Inferior parietal cortex (tissue), 1 donor: Measurements from ENCODE around the gene CLASP1.
A peak's percentile ranks its signal among the peaks of the same experiment; 100 is the strongest.
"Not testable (repeated sequence)": the region's sequence is repeated elsewhere in the genome, so short reads cannot be mapped to it uniquely, and the experiment has no call there.

Experiments used
- DNase-seq: peaks from one replicate; pipeline ENCODE4 v3.0.0-alpha.2; 2016; ENCODE audit errors: extremely low spot score

Gene CLASP1

DNA sequence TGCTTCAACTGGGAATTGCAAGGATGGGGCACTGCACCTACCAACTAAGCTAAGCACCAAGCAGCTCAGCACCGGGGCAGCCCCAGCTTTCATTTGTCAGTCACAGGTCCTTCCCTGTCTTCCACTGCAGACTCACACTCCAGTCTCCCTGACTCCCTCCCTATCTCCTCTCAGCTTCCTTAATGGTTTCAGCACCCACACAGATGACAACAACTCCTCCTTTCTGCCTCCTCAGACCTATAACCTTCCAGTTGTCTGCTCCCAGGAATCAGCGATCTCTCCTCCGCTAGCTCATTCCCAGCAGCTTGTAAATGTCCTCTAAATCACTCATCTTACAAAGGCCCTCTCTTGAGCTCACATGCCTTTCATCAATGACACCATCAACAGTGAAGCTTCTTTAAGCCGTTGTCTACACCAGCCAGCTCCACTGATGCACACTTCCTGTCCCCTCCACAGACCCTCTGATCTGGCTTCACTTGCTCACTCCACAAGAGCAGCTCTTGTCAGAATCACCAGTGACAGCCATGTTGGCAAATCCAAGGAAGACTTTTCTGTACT lies 32.1 kb downstream of the CLASP1 start:
- no peak for DNase-seq

DNA sequence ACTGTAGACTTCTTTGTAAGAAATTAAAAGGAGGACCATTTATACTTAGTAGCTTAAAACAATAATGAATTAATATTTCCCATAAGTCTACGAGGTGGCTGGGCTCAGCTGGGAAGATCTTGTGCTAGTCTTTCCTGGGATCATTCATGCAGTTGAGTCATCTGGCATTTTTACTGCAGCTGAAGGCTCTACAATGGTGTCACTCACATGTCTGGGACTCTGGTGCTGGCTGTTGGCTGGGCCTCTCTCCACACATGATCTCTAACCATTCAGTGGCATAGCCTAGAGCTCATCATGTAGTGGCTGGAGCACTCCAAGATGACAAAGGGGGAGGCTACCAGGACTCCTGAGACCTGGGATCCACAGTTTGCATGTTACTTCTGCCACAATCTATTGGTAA lies 35.5 kb downstream of the CLASP1 start:
- DNase-seq = no peak

DNA sequence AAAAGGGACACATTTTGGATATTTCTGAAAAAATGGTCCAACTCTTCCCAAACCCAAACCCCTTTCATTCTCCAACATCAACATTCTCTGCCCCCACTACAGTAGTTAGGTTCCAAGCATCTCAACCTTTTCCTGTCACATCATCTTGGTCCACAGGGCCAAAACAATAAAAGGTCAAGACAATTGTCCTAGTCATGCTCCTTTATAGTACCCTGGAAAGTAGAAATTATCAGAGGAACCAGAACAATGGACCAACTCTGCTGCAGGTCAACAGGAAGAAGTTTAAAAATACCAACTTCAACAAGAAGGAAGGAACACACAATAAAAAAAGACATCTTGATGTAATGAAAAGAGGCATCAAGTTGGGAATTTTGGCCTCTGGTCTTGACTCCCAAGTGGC lies 36.1 kb downstream of the CLASP1 start:
- DNase-seq = no peak

DNA sequence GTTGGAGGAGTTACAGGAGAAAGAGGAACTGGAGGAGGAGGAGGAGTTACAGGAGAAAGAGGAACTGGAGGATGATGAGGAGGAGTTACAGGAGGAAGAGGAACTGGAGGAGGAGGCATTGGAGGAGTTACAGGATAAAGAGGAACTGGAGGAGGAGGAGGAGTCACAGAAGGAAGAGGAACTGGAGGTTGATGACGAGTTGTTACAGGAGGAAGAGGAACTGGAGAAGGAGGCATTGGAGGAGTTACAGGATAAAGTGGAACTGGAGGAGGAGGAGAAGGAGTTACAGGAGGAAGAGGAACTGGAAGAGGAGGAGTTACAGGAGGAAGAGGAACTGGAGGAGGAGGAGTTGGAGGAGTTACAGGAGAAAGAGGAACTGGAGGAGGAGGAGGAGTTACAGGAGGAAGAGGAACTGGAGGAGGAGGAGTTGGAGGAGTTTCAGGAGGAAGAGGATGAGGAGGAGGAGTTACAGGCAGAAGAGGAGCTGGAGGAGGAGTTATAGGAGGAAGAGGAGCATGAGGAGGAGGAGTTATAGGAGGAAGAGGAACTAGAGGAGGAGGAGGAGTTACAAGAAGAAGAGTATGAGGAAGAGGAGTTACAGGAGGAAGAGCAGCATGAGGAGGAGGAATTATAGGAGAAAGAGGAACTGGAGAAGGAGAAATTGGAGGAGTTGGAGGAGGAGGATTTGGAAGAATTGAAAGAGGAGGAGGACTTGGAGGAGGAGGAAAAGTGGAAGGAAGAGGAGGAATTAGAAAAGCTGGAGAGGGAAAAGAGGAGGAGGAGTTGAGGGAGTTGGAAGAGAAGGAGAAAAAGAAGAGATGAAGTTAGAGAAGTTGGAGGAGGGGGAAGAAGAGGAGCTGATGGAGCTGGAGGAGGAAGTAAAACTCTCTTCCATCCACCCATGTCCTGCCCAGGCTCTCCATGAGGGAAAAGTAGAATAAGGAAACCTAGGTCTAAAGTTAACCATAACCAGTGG lies 37.2 kb downstream of the CLASP1 start:
- DNase-seq = no peak

DNA sequence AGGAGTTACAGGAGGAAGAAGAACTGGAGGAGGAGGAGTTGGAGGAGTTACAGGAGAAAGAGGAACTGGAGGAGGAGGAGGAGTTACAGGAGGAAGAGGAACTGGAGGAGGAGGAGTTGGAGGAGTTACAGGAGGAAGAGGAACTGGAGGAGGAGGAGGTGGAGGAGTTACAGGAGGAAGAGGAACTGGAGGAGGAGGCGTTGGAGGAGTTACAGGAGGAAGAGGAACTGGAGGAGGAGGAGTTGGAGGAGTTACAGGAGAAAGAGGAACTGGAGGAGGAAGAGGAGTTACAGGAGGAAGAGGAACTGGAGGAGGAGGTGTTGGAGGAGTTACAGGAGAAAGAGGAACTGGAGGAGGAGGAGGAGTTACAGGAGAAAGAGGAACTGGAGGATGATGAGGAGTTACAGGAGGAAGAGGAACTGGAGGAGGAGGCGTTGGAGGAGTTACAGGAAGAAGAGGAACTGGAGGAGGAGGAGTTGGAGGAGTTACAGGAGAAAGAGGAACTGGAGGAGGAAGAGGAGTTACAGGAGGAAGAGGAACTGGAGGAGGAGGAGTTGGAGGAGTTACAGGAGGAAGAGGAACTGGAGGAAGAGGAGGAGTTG lies 38.1 kb downstream of the CLASP1 start:
- DNase-seq = not testable (repeated sequence)

DNA sequence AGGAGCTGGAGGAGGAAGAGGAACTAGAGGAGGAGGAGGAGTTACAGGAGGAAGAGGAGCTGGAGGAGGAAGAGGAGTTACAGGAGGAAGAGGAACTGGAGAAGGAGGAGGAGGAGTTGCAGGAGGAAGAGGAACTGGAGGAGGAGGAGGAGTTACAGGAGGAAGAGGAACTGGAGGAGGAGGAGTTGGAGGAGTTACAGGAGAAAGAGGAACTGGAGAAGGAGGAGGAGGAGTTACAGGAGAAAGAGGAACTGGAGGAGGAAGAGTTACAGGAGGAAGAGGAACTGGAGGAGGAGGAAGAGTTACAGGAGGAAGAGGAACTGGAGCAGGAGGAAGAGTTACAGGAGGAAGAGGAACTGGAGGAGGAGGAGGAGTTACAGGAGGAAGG lies 38.8 kb downstream of the CLASP1 start:
- DNase-seq = not testable (repeated sequence)

DNA sequence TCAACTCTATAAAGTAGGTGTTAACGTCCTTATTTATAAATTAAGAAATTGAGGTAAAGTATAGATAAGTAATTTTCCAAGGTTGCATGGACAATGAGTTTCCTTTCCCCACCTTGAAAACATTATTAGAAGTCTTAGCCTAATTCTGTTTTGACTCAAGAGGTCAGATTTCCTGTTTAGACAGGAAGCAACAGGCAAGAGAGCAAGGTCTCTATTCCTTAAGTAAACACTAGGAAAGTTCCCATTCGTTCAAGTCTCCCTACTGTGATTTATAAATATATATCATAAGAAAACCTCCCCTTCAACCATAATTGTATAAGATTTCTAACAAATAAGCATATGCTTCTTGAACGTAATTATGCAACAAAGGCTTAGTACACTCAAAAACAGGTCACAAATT lies 40.3 kb downstream of the CLASP1 start:
- DNase-seq = no peak

DNA sequence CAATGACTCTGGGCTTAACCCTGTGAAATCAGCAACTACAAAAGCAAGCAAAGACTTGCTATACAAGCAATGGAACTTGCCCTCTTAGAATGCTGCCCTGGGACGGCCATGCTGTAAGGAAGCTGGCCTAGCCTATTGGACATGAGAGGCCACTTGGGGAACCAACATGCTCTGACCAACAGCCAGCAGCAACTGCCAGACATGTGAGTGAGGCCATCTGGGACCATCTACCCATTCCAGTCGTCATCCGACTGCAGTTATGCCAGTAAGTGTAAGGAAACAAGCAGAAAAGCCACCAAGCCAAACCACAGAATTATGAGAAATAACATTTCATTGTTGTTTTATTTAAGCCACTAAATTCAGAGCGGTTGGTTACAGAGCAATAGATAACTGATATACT lies 40.9 kb downstream of the CLASP1 start:
- no peak for DNase-seq

DNA sequence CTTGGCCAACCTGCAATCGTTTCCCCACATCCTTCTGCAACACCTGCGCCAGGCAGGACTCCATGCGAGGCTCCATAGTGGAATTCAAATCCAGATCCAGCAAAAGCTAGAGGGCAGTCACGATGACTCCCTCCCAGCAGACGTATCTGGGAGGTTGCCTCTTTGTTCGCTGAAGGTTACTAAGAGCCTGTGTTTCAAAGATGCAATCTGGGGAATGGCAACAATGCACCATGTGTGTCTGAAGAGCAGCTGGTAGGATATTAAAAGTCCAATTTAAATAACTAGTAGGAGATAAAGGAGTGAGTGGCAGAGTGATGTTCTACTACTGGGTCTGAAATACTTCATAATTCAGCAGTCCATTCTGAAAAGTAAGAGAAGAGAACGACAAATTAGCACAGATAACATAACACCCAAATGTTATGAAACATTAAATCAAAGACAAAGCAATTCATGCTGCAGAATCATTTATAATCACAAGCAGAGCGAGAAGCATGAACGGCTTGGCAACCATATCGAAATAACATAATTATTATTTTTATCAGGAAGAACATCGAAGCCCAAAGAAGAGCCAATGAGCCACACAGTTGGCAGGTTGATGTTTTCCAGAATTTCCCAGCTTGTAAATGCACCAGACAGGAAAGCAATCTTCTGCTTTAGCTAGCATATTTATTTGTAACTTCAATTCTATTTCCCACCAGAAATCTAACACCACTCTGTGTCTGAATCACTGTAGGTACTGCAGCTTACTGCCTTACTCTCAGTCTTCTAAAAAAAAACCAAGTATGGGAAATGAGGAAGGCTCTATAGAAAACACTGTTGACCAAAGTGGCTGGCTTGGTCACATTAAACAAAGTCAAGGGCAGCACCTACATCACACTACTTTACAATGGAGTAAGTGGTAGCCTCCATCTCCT lies 43.2 kb downstream of the CLASP1 start:
- DNase-seq = peak; percentile 30

DNA sequence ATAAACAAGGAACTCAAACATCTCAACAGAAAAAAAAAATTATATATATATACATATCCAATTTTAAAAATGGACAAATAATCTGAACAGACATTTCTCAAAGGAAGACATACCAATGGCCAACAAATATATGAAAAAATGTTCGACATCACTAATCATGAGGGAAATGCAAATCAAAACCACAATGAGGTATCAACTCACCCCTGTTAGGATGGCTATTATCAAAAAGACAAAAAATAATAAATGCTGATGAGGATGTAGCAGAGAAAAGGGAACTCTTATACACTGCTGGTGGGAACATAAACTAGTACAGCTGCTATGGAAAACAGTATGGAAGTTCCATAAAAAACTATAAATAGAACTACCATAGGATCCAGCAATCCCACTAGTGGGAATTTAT lies 46.1 kb downstream of the CLASP1 start:
- DNase-seq = no peak

DNA sequence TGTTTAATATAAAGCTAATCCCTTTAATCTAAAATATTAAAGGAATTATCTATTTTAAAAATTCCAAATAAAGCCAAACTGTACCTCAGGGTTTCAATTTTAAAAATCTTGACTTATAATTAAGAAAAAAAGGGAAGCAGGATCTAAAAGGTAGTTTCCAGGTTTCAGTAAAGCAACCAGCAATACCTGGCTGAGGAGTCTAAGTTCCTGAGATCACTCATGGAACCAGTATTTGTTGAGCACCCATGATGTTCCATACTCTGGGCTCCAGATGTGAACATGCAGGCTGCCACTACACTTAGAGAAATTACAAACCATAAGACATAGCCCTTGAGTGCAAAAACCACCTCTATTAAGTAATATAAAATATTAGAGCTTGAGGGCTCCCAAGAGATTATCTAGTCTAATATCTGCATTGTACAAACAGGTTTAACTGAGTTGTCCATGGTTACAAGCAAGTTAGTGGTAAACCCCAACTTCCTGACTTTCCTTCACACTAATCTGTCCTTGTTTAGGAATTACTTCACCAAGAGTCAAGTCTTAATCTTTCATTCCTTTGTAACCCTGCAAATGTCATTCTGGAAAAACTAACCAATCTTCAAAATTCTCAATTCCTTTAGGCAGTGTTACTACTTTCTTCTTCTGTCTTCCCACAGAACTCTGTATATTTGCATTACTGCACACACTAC lies 49.2 kb downstream of the CLASP1 start:
- no peak for DNase-seq

DNA sequence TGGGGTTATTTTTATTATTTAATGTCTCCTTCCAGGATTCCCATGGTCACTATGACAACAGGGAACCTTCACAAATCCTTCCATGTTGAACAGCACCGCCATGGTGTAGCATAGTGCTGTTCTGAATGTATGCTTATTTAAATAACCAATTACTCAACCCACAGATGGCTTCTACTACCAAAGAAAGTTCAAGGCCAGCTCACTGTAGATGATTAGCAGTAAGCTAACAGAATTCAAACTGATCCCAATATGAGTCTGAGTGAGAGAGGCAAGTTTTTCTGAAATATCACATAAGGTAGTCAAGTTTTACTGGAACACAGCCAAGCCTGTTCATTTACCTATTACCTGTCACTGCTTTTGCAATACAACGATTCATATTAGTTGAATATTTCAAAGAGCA lies 51.2 kb downstream of the CLASP1 start:
- no peak for DNase-seq

DNA sequence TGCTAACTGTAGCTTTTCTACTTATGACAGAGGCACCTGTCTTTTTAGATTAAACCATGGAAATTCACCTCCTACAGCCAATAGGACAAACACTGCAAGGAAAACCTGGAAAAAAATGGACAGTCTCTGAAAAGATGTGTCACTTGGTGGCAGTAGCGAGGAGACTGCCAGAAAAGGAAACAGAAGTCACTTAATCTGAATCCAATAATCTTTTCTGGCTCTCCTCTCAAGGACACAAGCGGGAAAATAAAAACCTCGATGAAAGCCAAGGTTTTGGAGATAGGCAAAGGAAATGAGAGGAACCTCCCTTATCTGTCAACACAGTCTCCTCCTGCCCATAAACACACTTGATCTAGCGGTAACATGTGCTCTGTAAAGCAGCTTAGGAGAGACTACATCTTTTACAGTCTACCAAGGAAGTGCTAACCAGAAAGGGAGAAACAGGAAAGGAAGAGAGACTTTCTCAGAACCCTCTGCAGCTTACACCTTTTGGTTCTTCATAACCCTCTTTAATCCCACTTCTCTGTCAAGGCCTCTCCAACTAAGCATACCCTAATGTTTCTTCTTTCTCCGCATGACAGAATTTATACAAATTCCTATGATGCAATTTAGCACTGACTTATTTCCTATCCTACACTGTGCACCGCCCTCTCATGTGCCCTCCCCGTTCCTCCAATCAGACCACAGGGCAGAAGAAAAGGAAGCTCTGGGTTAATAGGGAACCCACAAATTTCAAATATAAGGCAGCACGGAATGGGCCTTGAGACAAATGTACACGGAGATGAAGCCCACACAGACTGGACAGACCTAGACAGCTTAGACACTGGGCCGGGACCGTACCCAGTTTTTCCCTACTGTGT lies 52.8 kb downstream of the CLASP1 start:
- DNase-seq = peak; percentile 76

DNA sequence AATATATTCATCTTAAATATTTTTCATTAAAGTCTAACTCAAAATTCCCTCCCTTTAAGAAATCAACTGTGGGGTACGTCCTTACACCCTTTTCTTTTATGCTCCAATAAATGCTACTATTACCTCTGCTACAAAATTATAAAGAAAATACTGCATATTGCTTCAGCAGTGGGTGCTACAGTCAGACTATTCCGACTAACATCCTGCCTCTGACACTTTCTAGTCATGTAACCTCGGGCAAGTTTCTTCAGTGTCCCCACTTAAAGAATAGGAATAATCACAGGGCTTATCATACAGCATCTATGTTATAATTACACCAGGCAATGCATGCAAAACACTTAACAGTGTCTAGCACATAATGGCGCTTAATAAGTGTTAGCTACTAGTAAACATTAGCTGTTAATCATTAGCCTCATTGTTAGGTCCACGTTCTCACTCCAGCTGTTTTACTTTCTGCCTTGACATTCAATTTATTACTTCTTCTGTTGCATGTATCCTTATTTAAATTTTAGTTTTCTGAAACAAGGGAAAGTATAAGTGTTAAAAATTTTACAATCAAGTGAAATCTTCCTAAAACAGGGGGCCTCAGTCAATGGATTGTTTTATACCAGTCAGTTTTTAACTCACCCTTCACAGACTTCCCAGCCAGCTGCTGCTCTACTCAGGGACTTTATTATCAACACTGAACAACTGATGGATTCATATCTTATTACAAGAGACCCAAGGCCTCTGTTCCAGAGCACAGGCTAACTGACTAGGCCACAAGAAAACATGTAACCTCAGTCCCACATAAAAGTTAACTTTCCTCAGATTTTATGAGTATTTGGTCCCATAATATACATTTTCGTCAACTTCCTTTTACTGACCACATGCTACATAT lies 54.0 kb downstream of the CLASP1 start:
- no peak for DNase-seq

DNA sequence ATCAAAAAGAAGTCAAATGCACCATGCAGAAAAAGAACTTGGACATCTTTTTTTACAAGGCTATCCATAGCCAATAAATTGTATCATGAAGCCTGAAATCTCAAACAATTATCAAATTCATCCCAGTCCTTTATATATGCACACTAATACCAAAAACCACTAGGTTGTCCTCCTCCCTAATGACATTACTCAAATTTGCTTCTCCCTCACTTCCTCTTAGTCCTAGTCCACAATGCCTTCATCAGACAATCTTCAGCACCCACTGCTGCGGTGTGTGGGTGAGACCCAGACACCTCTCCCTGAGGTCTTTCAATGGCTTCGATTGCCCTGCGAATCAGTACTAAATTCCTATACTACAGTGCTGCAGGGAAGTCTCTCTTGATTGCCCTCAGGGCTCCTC lies 58.1 kb downstream of the CLASP1 start:
- DNase-seq = no peak

DNA sequence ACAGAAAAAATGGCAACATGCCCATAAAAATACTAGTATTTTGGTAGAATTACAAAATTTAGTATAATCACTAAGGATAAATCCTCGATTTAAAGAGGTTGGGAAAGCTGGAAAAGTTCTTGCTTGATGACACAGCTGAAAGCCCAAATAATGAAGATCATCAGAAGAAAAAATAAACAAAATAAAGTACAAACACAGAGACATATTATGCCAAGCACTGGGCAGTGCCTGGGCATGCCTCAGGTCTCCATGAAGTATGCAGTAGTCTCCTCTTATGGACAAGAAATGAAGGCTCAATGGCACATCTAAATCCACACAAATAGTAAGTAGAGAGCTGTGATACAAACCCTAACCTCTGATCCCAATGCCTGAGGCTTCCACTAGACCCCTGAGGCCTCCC lies 60.9 kb downstream of the CLASP1 start:
- no peak for DNase-seq

DNA sequence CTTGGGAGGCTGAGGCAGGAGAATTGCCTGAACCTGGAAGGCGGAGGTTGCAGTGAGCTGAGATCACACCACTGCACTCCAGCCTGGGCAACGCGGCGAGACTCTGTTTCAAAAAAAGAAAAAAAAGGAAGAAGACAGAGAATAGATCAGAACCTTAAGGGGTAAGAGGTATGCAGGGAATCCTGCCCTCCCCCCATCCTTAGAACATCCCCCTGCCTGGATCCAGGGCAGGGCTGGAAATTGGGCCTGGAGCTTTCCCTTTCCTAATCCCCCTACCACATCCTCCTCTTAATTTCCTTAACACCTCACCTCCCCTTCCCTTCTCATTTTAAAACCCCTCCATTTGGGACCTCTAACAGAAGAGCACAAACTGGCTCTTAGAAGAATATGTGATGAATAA lies 62.1 kb downstream of the CLASP1 start:
- DNase-seq = no peak

DNA sequence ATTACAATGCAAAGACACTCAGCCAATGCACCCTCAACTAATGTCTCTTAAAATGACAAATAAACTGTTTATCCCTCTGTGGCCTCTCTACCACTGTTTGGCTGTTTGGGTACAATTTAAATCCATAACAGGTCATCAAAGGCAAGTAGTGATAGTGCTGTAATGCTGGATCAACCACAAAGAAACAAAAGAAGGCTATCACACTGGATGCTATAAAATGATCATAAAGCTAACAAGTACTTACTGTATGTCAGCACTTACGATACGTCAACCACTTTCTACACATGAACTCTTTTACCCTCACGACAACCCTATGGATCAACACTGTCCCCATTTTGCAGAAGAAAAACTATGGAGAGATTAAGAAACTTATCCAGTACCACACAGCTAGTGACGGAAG lies 64.5 kb downstream of the CLASP1 start:
- DNase-seq = no peak

DNA sequence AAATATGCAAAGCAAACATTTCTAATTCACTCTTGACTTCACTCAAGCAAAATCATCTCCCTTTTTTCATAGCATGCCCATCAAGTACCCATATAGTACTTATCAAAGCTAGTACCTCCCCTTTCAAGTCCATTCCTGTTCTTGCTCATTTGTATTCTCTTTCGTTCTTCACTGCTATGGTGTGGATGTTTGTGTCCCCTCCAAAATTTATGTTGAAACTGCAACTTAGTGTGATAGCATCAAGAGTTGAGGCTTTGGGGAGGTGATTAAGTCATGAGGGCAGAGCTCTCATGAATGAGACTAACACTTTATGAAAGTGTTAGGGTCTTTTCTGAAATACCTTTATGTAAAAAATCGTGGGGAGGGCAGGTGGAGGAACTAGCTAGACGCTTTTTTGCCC lies 65.7 kb downstream of the CLASP1 start:
- DNase-seq = no peak
